ENCODE results near the gene TTC9B.

DNA sequence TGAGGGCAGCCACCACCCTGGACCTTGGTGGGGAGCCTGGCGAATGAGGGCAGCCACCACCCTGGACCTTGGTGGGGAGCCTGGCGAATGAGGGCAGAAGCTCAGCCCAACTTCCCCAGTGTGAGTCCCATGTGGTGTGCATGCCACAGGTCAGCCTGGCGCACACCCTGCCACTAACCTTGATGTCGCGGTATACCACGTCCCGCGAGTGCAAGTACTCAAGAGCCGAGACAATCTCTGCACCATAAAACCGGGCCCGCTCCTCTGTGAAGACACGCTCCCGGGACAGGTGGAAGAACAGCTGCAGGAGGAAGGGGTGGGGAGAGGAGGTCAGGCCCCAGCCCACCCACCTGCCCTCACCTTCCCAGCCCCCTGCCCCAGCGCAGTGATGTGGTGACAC, 19.6 kb upstream of the TTC9B start:
- no peak for TF ChIP-seq POLR2A (IDR thresholded peaks at IDR 0.05)
- TF ChIP-seq, protein P1, sequence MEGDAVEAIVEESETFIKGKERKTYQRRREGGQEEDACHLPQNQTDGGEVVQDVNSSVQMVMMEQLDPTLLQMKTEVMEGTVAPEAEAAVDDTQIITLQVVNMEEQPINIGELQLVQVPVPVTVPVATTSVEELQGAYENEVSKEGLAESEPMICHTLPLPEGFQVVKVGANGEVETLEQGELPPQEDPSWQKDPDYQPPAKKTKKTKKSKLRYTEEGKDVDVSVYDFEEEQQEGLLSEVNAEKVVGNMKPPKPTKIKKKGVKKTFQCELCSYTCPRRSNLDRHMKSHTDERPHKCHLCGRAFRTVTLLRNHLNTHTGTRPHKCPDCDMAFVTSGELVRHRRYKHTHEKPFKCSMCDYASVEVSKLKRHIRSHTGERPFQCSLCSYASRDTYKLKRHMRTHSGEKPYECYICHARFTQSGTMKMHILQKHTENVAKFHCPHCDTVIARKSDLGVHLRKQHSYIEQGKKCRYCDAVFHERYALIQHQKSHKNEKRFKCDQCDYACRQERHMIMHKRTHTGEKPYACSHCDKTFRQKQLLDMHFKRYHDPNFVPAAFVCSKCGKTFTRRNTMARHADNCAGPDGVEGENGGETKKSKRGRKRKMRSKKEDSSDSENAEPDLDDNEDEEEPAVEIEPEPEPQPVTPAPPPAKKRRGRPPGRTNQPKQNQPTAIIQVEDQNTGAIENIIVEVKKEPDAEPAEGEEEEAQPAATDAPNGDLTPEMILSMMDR (IDR thresholded peaks at IDR 0.05 in 4 of 5, conservative IDR thresholded peaks at IDR 0.05 in 1 of 5), result no peak

All from gastrocnemius medialis (tissue), 4 donors.